ENCODE measurements around the gene FBXL20. TPM values are rescaled to one million over a fixed set of nuclear protein-coding genes. Genes with fewer than 3 reads are reported as not detected.
A peak's percentile ranks its signal among the peaks of the same experiment; 100 is the strongest.

FBXL20 gene
- total and polyA plus RNA-seq, 2 donors (not counting 1 experiment from before 2014, with no cell fraction given) = 7.6 to 14.5 TPM

DNA sequence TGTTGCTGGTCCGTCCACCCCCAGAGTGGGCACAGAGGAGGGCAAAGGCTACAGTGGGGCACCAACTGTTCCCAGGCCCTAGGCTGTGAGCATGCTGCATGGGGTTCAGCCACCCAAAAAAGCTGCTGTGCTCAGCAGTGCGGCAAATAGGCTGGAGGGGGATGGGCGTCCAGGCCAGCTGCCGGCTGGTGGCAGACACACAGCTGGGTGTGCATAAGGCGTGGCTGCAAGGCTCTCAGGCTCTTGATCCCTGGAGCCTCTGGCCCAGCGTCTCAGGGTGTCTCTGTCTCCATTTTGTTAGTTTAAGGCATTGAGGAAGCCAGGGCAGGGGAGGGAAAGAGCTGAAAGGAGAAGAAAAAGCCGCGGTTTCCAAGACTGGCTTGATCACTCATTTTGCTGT lies 192.5 kb downstream of the FBXL20 start:
- no peak overlapping the region for H3K4me3 ChIP-seq (replicated peaks in 1 of 4; ENCODE audit: control extremely low read depth in 1 of 4, insufficient read depth in 1 of 4, low read depth in 3 of 4, low read length in 4 of 4)
- no peak overlapping the region for H3K9ac ChIP-seq (ENCODE audit: insufficient read depth, low read length)
- no peaks in the 10 kb centered on the region for H3K9me3 ChIP-seq (ENCODE audit: control insufficient read depth, insufficient read depth, low read depth, low read length)
- H3K27me3 ChIP-seq (ENCODE audit: control insufficient read depth, insufficient read depth, low read length) = peaks cover 5% of the 10 kb centered on the region
- H3K4me1 ChIP-seq (ENCODE audit: control insufficient read depth, extremely low read depth, insufficient read depth, low read length) = peaks cover 13% of the 10 kb centered on the region
- H3K4me2 ChIP-seq (ENCODE audit: extremely low read depth, insufficient read depth, low read length) = peak overlapping the region; percentile 75
- no peak overlapping the region for H3K27ac ChIP-seq (ENCODE audit: insufficient read depth, low read length)
- peaks cover 3% of the 10 kb centered on the region for H3K36me3 ChIP-seq (ENCODE audit: control insufficient read depth, insufficient read depth, low read length)
- no peak overlapping the region for H2AFZ ChIP-seq (ENCODE audit: low read length)
- DNase-seq (ENCODE audit: low read depth in 2 of 2) = peak in 1 of 2 donors; percentile 27
- H3K79me2 ChIP-seq (ENCODE audit: control insufficient read depth, insufficient read depth, low read length) = no peaks in the 10 kb centered on the region
- TF ChIP-seq, protein P1, sequence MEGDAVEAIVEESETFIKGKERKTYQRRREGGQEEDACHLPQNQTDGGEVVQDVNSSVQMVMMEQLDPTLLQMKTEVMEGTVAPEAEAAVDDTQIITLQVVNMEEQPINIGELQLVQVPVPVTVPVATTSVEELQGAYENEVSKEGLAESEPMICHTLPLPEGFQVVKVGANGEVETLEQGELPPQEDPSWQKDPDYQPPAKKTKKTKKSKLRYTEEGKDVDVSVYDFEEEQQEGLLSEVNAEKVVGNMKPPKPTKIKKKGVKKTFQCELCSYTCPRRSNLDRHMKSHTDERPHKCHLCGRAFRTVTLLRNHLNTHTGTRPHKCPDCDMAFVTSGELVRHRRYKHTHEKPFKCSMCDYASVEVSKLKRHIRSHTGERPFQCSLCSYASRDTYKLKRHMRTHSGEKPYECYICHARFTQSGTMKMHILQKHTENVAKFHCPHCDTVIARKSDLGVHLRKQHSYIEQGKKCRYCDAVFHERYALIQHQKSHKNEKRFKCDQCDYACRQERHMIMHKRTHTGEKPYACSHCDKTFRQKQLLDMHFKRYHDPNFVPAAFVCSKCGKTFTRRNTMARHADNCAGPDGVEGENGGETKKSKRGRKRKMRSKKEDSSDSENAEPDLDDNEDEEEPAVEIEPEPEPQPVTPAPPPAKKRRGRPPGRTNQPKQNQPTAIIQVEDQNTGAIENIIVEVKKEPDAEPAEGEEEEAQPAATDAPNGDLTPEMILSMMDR (conservative IDR thresholded peaks at IDR 0.05 in 1 of 2, IDR thresholded peaks at IDR 0.05 in 1 of 2; ENCODE audit: low read depth in 1 of 2, low read length in 2 of 2) = no peak
- no peaks in the 10 kb centered on the region for H4K20me1 ChIP-seq (ENCODE audit: control insufficient read depth, extremely low read depth, insufficient read depth, low read length)

DNA sequence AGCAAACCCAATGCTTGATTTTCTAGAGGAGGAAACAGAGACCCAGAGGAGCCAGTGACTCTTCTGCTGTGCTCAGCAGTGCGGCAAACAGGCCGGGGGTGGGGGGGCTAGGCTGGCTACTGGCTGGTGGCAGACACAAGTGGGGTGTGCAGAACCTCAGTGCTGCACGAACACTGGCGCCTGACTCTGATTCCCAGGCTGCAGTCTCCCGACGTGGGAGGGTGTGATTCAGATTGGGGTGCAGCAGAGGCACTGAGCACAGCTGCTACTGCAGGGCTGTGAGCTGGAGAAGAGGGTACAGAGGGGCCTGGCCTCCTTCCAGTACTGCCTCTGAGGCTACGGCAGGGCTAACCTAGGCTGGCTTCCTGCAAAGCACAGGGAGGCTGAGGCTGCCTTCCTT lies 193.3 kb downstream of the FBXL20 start:
- H2AFZ ChIP-seq (ENCODE audit: low read length) = no peak overlapping the region
- H3K79me2 ChIP-seq (ENCODE audit: control insufficient read depth, insufficient read depth, low read length) = no peaks in the 10 kb centered on the region
- no peak overlapping the region for H3K4me3 ChIP-seq (replicated peaks in 1 of 4; ENCODE audit: control extremely low read depth in 1 of 4, insufficient read depth in 1 of 4, low read depth in 3 of 4, low read length in 4 of 4)
- no peaks in the 10 kb centered on the region for H4K20me1 ChIP-seq (ENCODE audit: control insufficient read depth, extremely low read depth, insufficient read depth, low read length)
- no peak overlapping the region for H3K4me2 ChIP-seq (ENCODE audit: extremely low read depth, insufficient read depth, low read length)
- no peak for TF ChIP-seq EZH2 (IDR thresholded peaks at IDR 0.05; ENCODE audit: low read length, missing control alignments)
- TF ChIP-seq, protein P1 (conservative IDR thresholded peaks at IDR 0.05 in 1 of 2, IDR thresholded peaks at IDR 0.05 in 1 of 2; ENCODE audit: low read depth in 1 of 2, low read length in 2 of 2) = no peak
- peaks cover 5% of the 10 kb centered on the region for H3K27me3 ChIP-seq (ENCODE audit: control insufficient read depth, insufficient read depth, low read length)
- H3K9me3 ChIP-seq (ENCODE audit: control insufficient read depth, insufficient read depth, low read depth, low read length) = no peaks in the 10 kb centered on the region
- H3K36me3 ChIP-seq (ENCODE audit: control insufficient read depth, insufficient read depth, low read length) = peaks cover 6% of the 10 kb centered on the region
- H3K4me1 ChIP-seq (ENCODE audit: control insufficient read depth, extremely low read depth, insufficient read depth, low read length) = peaks cover 13% of the 10 kb centered on the region
- H3K9ac ChIP-seq (ENCODE audit: insufficient read depth, low read length) = no peak overlapping the region
- H3K27ac ChIP-seq (ENCODE audit: insufficient read depth, low read length) = no peak overlapping the region
- DNase-seq (ENCODE audit: low read depth in 2 of 2) = no peak

DNA sequence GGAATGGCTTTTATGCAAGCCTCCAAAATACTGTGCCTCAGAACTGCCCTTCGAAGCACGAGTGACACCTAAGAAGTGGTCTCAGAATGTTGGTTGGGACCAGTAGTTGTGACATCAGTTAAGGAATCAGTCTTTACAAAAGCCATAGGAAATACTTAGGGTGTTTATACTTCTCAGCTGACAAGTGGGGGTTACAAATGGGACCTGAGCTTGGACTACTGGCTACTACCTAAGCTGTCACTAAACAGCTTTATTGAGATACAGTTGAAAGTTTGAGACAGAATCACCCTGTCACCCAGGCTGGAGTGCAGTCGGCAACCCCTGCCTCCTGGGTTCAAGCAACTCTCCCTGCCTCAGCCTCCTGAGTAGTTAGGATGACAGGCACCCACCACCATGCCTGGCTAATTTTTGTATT lies 196.3 kb downstream of the FBXL20 start:
- DNase-seq (ENCODE audit: low read depth in 2 of 2) = no peak
- no peak overlapping the region for H2AFZ ChIP-seq (ENCODE audit: low read length)
- no peaks in the 10 kb centered on the region for H4K20me1 ChIP-seq (ENCODE audit: control insufficient read depth, extremely low read depth, insufficient read depth, low read length)
- H3K4me1 ChIP-seq (ENCODE audit: control insufficient read depth, extremely low read depth, insufficient read depth, low read length) = peaks cover 20% of the 10 kb centered on the region
- H3K4me3 ChIP-seq (replicated peaks in 1 of 4; ENCODE audit: control extremely low read depth in 1 of 4, insufficient read depth in 1 of 4, low read depth in 3 of 4, low read length in 4 of 4) = no peak overlapping the region
- H3K27me3 ChIP-seq (ENCODE audit: control insufficient read depth, insufficient read depth, low read length) = peaks cover under 1% of the 10 kb centered on the region
- no peaks in the 10 kb centered on the region for H3K9me3 ChIP-seq (ENCODE audit: control insufficient read depth, insufficient read depth, low read depth, low read length)
- peaks cover 16% of the 10 kb centered on the region for H3K36me3 ChIP-seq (ENCODE audit: control insufficient read depth, insufficient read depth, low read length)
- H3K79me2 ChIP-seq (ENCODE audit: control insufficient read depth, insufficient read depth, low read length) = peaks cover 28% of the 10 kb centered on the region
- H3K4me2 ChIP-seq (ENCODE audit: extremely low read depth, insufficient read depth, low read length) = no peak overlapping the region
- H3K9ac ChIP-seq (ENCODE audit: insufficient read depth, low read length) = no peak overlapping the region
- TF ChIP-seq, protein P1 (conservative IDR thresholded peaks at IDR 0.05 in 1 of 2, IDR thresholded peaks at IDR 0.05 in 1 of 2; ENCODE audit: low read depth in 1 of 2, low read length in 2 of 2) = no peak
- TF ChIP-seq EZH2 (IDR thresholded peaks at IDR 0.05; ENCODE audit: low read length, missing control alignments) = no peak
- no peak overlapping the region for H3K27ac ChIP-seq (ENCODE audit: insufficient read depth, low read length)

All from fibroblast of lung (primary cell).